Measurements from ENCODE around the gene ABR.

GRCh38 chr17:1224330-1224729 lies 44.5 kb upstream of the ABR start:
- TF ChIP-seq, protein P1, sequence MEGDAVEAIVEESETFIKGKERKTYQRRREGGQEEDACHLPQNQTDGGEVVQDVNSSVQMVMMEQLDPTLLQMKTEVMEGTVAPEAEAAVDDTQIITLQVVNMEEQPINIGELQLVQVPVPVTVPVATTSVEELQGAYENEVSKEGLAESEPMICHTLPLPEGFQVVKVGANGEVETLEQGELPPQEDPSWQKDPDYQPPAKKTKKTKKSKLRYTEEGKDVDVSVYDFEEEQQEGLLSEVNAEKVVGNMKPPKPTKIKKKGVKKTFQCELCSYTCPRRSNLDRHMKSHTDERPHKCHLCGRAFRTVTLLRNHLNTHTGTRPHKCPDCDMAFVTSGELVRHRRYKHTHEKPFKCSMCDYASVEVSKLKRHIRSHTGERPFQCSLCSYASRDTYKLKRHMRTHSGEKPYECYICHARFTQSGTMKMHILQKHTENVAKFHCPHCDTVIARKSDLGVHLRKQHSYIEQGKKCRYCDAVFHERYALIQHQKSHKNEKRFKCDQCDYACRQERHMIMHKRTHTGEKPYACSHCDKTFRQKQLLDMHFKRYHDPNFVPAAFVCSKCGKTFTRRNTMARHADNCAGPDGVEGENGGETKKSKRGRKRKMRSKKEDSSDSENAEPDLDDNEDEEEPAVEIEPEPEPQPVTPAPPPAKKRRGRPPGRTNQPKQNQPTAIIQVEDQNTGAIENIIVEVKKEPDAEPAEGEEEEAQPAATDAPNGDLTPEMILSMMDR (IDR thresholded peaks at IDR 0.05) = no peak
- TF ChIP-seq POLR2A (IDR thresholded peaks at IDR 0.05) = no peak
